Smooth muscle cell (in vitro differentiated cells): ENCODE results near the gene PLPPR2. TPM values are rescaled to one million over a fixed set of nuclear protein-coding genes. Genes with fewer than 3 reads are reported as not detected.
"Not testable (repeated sequence)": the region's sequence is repeated elsewhere in the genome, so short reads cannot be mapped to it uniquely, and the experiment has no call there.

Experiments used
- DNase-seq: peaks from one replicate; lab custom pipeline; 2025; ENCODE audit not compliant: unreplicated experiment; lab: John Stamatoyannopoulos, UW
- H2AFZ ChIP-seq: fragments of 200-600 bp; sonication (generic); 2 replicates; pipeline ENCODE4 v1.6.0; 2016; ENCODE audit warnings: antibody characterized with exemption, low read depth, mild to moderate bottlenecking
- H3F3A ChIP-seq: fragments of 200-600 bp; sonication (generic); 2 replicates; pipeline ENCODE4 v1.6.0; 2017; ENCODE audit warnings: antibody characterized with exemption, low read depth
- H3K27ac ChIP-seq: fragments of 200-600 bp; sonication (generic); 2 replicates; pipeline ENCODE4 v1.5.1; 2016; ENCODE audit warnings: low read depth, mild to moderate bottlenecking
- H3K27me3 ChIP-seq: fragments of 200-600 bp; sonication (generic); 2 replicates; pipeline ENCODE4 v1.6.1; 2016; ENCODE audit warnings: low read depth, mild to moderate bottlenecking
- H3K36me3 ChIP-seq: fragments of 200-600 bp; sonication (generic); 2 replicates; pipeline ENCODE4 v1.5.1; 2016; ENCODE audit warnings: low read depth
- H3K4me1 ChIP-seq: fragments of 200-600 bp; sonication (generic); 2 replicates; pipeline ENCODE4 v1.5.1; 2016; ENCODE audit warnings: low read depth
- H3K4me2 ChIP-seq: fragments of 200-600 bp; sonication (generic); 2 replicates; pipeline ENCODE4 v1.6.0; 2016; ENCODE audit warnings: mild to moderate bottlenecking
- H3K4me3 ChIP-seq: fragments of 200-600 bp; sonication (generic); 2 replicates; pipeline ENCODE4 v1.5.1; 2016; ENCODE audit warnings: mild to moderate bottlenecking
- H3K79me2 ChIP-seq: fragments of 200-600 bp; sonication (generic); 2 replicates; pipeline ENCODE4 v1.6.0; 2016; ENCODE audit warnings: low read depth, mild to moderate bottlenecking
- H3K9ac ChIP-seq: fragments of 200-600 bp; sonication (generic); 2 replicates; pipeline ENCODE4 v1.6.0; 2016; ENCODE audit warnings: low read depth
- H3K9me3 ChIP-seq: fragments of 200-600 bp; sonication (generic); replicated peaks from 2 replicates; pipeline ENCODE4 v1.5.1; 2016; ENCODE audit warnings: low read depth
- H4K20me1 ChIP-seq: fragments of 200-600 bp; sonication (generic); 2 replicates; pipeline ENCODE4 v1.6.0; 2016; ENCODE audit warnings: low read depth
- WGBS: methylation state at CpG from one replicate; pipeline ENCODE4 v1.1.7; 2016; ENCODE audit warnings: low lambda C conversion rate; 5-methylcytosine and 5-hydroxymethylcytosine counted together
- polyA plus RNA-seq: library from polyadenylated mRNA; unstranded; fragments of >200 nt; fragmentation: Nextera tagmentation; extraction: Ambion mirVana; gene quantifications from 2 replicates; pipeline ENCODE4 v1.2.1, GENCODE V29; 2016
- total RNA-seq: library from RNA; depleted of rRNA; stranded (reverse); fragments of >200 nt; gene quantifications from 2 replicates; pipeline ENCODE4 v1.2.3, GENCODE V29; 2014
- TF ChIP-seq, protein P1 (sequence below): fragments of 200-600 bp; sonication (generic); IDR thresholded peaks from 2 replicates; pipeline ENCODE4 v1.5.1; 2017; ENCODE audit warnings: borderline replicate concordance, mild to moderate bottlenecking, antibody characterized with exemption; ENCODE audit not compliant: insufficient read depth, poor library complexity, severe bottlenecking

The PLPPR2 gene
- total and polyA plus RNA-seq, 2 experiments from 2014 or later = 21.4 to 67.1 TPM

DNA sequence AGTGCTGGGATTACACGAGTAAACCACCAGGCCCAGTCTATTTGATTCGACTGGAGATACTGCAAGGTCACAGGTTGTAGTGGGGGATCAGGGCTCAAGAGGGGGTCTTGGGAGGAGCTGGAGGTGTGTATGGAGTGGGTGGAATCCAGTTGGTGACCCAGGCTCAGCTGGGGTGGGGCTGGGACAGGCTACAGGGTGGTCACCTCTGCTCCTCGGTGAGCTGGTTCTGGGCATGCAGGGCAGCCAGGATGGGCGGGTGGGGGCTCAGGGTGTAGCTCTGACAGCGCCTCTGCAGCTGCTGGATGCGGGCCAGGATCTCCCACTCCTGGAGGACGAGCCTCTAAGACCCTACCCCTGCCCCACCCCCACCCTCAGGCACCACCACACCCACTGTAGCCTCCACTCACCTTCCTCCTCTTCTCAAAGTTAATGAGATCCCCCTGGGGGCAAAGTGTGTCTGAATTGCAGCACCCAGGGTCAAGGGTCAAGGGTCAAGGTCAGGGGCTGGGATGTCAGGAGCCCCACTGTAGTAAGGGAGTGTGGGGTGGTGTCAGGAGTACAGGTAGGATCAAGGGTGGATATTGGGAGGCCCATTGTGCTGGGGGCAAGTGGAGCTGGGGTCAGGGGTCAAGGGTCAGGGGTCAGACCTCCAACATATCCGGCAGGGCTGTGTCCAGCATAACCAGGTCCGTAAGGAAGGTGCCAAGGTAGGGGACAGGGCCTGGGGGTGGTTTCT lies 46.7 kb downstream of the PLPPR2 start:
- H3F3A ChIP-seq = no peaks in the 10 kb centered on the region
- no peaks in the 10 kb centered on the region for H3K36me3 ChIP-seq
- no peak overlapping the region for H2AFZ ChIP-seq
- H3K4me3 ChIP-seq = no peak overlapping the region
- no peaks in the 10 kb centered on the region for H3K9me3 ChIP-seq
- H3K79me2 ChIP-seq = no peaks in the 10 kb centered on the region
- H3K27me3 ChIP-seq = no peaks in the 10 kb centered on the region
- TF ChIP-seq, protein P1, sequence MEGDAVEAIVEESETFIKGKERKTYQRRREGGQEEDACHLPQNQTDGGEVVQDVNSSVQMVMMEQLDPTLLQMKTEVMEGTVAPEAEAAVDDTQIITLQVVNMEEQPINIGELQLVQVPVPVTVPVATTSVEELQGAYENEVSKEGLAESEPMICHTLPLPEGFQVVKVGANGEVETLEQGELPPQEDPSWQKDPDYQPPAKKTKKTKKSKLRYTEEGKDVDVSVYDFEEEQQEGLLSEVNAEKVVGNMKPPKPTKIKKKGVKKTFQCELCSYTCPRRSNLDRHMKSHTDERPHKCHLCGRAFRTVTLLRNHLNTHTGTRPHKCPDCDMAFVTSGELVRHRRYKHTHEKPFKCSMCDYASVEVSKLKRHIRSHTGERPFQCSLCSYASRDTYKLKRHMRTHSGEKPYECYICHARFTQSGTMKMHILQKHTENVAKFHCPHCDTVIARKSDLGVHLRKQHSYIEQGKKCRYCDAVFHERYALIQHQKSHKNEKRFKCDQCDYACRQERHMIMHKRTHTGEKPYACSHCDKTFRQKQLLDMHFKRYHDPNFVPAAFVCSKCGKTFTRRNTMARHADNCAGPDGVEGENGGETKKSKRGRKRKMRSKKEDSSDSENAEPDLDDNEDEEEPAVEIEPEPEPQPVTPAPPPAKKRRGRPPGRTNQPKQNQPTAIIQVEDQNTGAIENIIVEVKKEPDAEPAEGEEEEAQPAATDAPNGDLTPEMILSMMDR = no peak
- H3K27ac ChIP-seq = no peak overlapping the region
- no peaks in the 10 kb centered on the region for H3K4me1 ChIP-seq
- no peak overlapping the region for H3K9ac ChIP-seq
- H4K20me1 ChIP-seq = no peaks in the 10 kb centered on the region
- WGBS = 98% methylated on average over 6 of the region's 9 CpGs
- DNase-seq = no peak
- H3K4me2 ChIP-seq = no peak overlapping the region

DNA sequence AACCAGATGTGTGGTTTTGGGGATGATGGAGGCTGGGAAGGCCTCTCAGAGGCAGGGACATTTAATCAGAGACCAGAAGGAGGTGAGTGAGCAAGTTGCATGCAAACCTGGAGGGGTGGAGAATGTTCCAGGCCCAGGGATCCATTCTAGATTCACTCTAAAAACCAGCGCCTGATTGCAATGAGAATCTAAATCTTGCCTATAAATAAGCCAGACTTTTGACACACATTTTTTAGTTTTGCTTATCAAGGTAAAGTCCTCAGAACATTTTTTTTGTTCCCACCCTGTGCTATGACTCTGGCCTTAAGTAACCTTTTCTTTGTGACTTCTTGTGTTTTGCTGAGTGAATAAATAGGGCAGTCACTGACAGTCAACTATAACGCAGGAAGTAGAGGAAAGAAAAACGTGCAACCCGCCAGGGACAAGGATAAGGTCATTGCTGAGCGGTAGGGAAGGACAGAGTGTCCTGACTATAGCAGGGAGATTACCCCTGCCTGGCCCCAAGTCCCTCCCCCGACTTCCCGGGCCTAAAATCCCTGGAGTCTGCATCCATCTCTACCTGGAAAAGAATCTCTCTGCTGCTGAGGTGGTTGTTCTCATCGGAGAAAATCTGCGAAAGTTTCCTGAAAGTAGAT lies 49.5 kb downstream of the PLPPR2 start:
- 84% methylated on average over 9 of the region's 9 CpGs for WGBS
- H3K27ac ChIP-seq = no peak overlapping the region
- H3K4me2 ChIP-seq = no peak overlapping the region
- no peak overlapping the region for H3K9ac ChIP-seq
- H3K36me3 ChIP-seq = no peaks in the 10 kb centered on the region
- TF ChIP-seq, protein P1 = no peak
- no peaks in the 10 kb centered on the region for H3K27me3 ChIP-seq
- no peaks in the 10 kb centered on the region for H3F3A ChIP-seq
- H3K4me1 ChIP-seq = no peaks in the 10 kb centered on the region
- no peak overlapping the region for H3K4me3 ChIP-seq
- no peaks in the 10 kb centered on the region for H3K79me2 ChIP-seq
- H4K20me1 ChIP-seq = no peaks in the 10 kb centered on the region
- no peak for DNase-seq
- no peaks in the 10 kb centered on the region for H3K9me3 ChIP-seq
- no peak overlapping the region for H2AFZ ChIP-seq

DNA sequence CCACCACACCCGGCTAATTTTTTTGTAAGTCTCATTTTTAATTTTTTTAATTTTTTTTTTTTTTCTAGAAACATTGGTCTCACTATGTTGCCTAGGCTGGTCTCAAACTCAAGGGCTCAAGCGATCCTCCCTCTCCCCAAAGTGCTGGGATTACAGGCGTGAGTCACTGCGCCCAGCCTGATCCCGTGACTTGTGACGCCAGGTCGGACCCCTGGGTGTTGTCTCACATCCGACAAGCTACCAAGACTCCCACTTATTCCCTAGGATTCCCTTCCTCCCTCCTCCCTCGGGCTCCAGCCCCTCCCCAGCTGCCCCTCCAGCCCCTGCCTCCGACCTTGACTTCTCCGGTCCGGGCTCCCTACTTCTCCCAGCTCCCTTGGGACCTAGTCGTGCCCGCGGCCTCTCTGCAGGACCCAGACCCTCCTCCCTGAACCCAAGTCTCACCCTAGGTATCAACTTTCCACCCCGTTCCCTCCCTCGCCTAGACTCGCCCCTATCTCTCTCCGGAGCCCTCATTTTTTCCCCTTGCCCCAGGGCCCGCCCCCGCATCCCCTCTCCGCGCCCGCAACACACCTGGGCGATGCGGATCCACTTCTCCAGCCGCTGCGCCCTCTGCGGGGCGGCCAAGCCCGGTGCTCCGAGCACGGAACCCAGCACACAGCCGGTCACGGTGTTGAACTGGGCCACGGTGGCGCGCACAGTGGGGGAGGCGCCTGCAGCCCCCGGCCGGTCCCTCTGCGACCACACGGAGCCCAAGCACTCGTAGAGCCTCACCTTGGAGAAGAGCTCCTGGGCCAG lies 50.8 kb downstream of the PLPPR2 start:
- Histone ChIP-seq H3K9me3 (no peaks in the 10 kb centered on the region), H4K20me1 (no peaks in the 10 kb centered on the region), H3K79me2 (no peaks in the 10 kb centered on the region), H3K27me3 (no peaks in the 10 kb centered on the region), H3K4me3 (no peak overlapping the region), H3K4me2 (no peak overlapping the region), H2AFZ (no peak overlapping the region), H3K9ac (no peak overlapping the region), H3K4me1 (no peaks in the 10 kb centered on the region), H3K27ac (no peak overlapping the region), H3F3A (no peaks in the 10 kb centered on the region), H3K36me3 (no peaks in the 10 kb centered on the region)
- DNase-seq = no peak
- 66% methylated on average over 31 of the region's 44 CpGs for WGBS
- TF ChIP-seq, protein P1 = peak; percentile 6

DNA sequence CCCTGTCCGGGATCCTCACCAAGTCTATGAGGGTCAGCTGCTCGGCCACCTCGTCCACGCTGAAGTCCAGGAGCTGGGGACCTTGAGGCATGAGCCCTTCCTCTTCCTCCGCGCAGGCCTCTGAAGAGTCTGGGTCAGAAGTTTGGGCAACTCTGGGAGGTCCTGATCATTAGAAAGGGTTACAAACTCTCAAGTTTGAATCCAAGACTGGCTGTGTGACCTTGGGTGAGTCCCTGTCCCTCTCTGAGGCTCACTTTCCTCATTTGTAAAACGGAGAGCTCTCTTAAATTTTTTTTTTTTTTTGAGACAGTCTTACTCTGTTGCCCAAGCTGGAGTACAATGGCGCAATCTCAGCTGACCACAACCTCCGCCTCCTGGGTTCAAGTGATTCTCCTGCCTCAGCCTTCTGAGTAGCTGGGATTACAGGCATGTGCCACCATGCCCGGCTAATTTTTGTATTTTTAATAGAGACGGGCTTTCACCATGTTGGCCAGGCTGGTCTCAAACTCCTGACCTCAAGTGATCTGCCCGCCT lies 51.5 kb downstream of the PLPPR2 start:
- 95% methylated on average over 12 of the region's 12 CpGs for WGBS
- DNase-seq, H3K9ac ChIP-seq, H3K27ac ChIP-seq, H3K36me3 ChIP-seq, H3K27me3 ChIP-seq, H3F3A ChIP-seq, H3K79me2 ChIP-seq, H3K4me2 ChIP-seq, H3K4me1 ChIP-seq, H4K20me1 ChIP-seq, H3K9me3 ChIP-seq, H2AFZ ChIP-seq, H3K4me3 ChIP-seq: not testable (repeated sequence)
